ENCODE results near the gene MAGEA10. TPM values are rescaled to one million over a fixed set of nuclear protein-coding genes. Genes with fewer than 3 reads are reported as not detected.
"Not testable (repeated sequence)": the region's sequence is repeated elsewhere in the genome, so short reads cannot be mapped to it uniquely, and the experiment has no call there.

MAGEA10 gene
- total RNA-seq, 4 donors from 2014 or later = not detected

- 27% methylated on average over 2 of the region's 2 CpGs for WGBS
- Histone ChIP-seq H3K4me1 (no peaks in the 10 kb centered on the region), H3K4me3 (no peak overlapping the region), H3K9me3 (no peaks in the 10 kb centered on the region), H3K27ac (no peak overlapping the region), H3K36me3 (no peaks in the 10 kb centered on the region), H3K27me3 (no peaks in the 10 kb centered on the region)
- DNase-seq (ENCODE audit: low spot score in 2 of 2) = no peak
- no peak for TF ChIP-seq EP300 (IDR thresholded peaks at IDR 0.05)
- TF ChIP-seq POLR2A (IDR thresholded peaks at IDR 0.05) = no peak
- no peak for TF ChIP-seq CTCF (IDR thresholded peaks at IDR 0.05)
- no peak for TF ChIP-seq POLR2AphosphoS5 (IDR thresholded peaks at IDR 0.05)
Measured at GRCh38 chrX:152149648-152150047, 11.3 kb upstream of the MAGEA10 start.

GRCh38 chrX:152139589-152139988 lies 1.2 kb upstream of the MAGEA10 start:
- 78% methylated on average over 9 of the region's 9 CpGs for WGBS
- no peak for DNase-seq (ENCODE audit: low spot score in 2 of 2)
- H3K9me3 ChIP-seq = no peaks in the 10 kb centered on the region
- no peak overlapping the region for H3K4me3 ChIP-seq
- H3K36me3 ChIP-seq = no peaks in the 10 kb centered on the region
- H3K27me3 ChIP-seq = no peaks in the 10 kb centered on the region
- TF ChIP-seq POLR2AphosphoS5 (IDR thresholded peaks at IDR 0.05) (no peak), EP300 (IDR thresholded peaks at IDR 0.05) (no peak), CTCF (IDR thresholded peaks at IDR 0.05) (no peak), POLR2A (IDR thresholded peaks at IDR 0.05) (no peak)
- no peaks in the 10 kb centered on the region for H3K4me1 ChIP-seq
- H3K27ac ChIP-seq = no peak overlapping the region

GRCh38 chrX:152137771-152138387 lies 498 bp downstream of the MAGEA10 start:
- WGBS = 85% methylated on average over 24 of the region's 26 CpGs

GRCh38 chrX:152136312-152136711 lies 2.1 kb downstream of the MAGEA10 start:
- Histone ChIP-seq H3K4me3 (no peak overlapping the region), H3K36me3 (no peaks in the 10 kb centered on the region), H3K9me3 (no peaks in the 10 kb centered on the region), H3K4me1 (no peaks in the 10 kb centered on the region), H3K27me3 (no peaks in the 10 kb centered on the region), H3K27ac (no peak overlapping the region)
- WGBS = 72% methylated on average over 3 of the region's 4 CpGs
- TF ChIP-seq CTCF (IDR thresholded peaks at IDR 0.05) = no peak
- TF ChIP-seq POLR2AphosphoS5 (IDR thresholded peaks at IDR 0.05) = no peak
- no peak for TF ChIP-seq POLR2A (IDR thresholded peaks at IDR 0.05)
- no peak for DNase-seq (ENCODE audit: low spot score in 2 of 2)

More at GRCh38 chrX:152137771-152138387, 498 bp downstream of the MAGEA10 start:
- H3K4me1 ChIP-seq = no peaks in the 10 kb centered on the region
- TF ChIP-seq CTCF (IDR thresholded peaks at IDR 0.05) (no peak), EP300 (IDR thresholded peaks at IDR 0.05) (no peak), POLR2A (IDR thresholded peaks at IDR 0.05) (no peak), POLR2AphosphoS5 (IDR thresholded peaks at IDR 0.05) (no peak)
- H3K27me3 ChIP-seq = no peaks in the 10 kb centered on the region
- H3K4me3 ChIP-seq = no peak overlapping the region
- no peaks in the 10 kb centered on the region for H3K36me3 ChIP-seq
- H3K9me3 ChIP-seq = no peaks in the 10 kb centered on the region
- H3K27ac ChIP-seq = no peak overlapping the region
- DNase-seq (ENCODE audit: low spot score in 2 of 2) = no peak

GRCh38 chrX:152131525-152131924 lies 6.9 kb downstream of the MAGEA10 start:
- no peak for TF ChIP-seq POLR2A (IDR thresholded peaks at IDR 0.05)
- no peak for TF ChIP-seq EP300 (IDR thresholded peaks at IDR 0.05)
- TF ChIP-seq CTCF (IDR thresholded peaks at IDR 0.05) = no peak
- no peak for TF ChIP-seq POLR2AphosphoS5 (IDR thresholded peaks at IDR 0.05)
- H3K36me3 ChIP-seq = no peaks in the 10 kb centered on the region
- H3K4me3 ChIP-seq = no peak overlapping the region
- DNase-seq (ENCODE audit: low spot score in 2 of 2) = no peak
- H3K9me3 ChIP-seq = no peaks in the 10 kb centered on the region
- H3K4me1 ChIP-seq = no peaks in the 10 kb centered on the region
- H3K27ac ChIP-seq = no peak overlapping the region
- 78% methylated on average over 1 of the region's 1 CpG for WGBS
- H3K27me3 ChIP-seq = no peaks in the 10 kb centered on the region

- H3K4me1 ChIP-seq; DNase-seq (ENCODE audit: low spot score in 2 of 2); H3K27me3 ChIP-seq; H3K9me3 ChIP-seq; H3K36me3 ChIP-seq; H3K27ac ChIP-seq; H3K4me3 ChIP-seq: not testable (repeated sequence)
- 74% methylated on average over 4 of the region's 4 CpGs for WGBS
Measured at GRCh38 chrX:152129069-152129844, 9.1 kb downstream of the MAGEA10 start.
